ENCODE measurements around the gene C6orf58.

- TF ChIP-seq POLR2A (IDR thresholded peaks at IDR 0.05; ENCODE audit: low read depth, low read length) (no peak), TAF1 (IDR thresholded peaks at IDR 0.05; ENCODE audit: borderline replicate concordance, low read depth, low read length) (no peak)
Measured at GRCh38 chr6:127592964-127593363, 16.0 kb downstream of the C6orf58 start.

Data from GM12892 (cell line).